ENCODE measurements around the gene FAM168B. TPM values are rescaled to one million over a fixed set of nuclear protein-coding genes. Genes with fewer than 3 reads are reported as not detected.
A peak's percentile ranks its signal among the peaks of the same experiment; 100 is the strongest.

Gene FAM168B
- polyA plus RNA-seq, 1 of the 3 experiments (the other 2 are of a cell fraction), result 72.7 TPM

- peak overlapping the region; percentile 67 for H3K4me2 ChIP-seq
- no peaks in the 10 kb centered on the region for H4K20me1 ChIP-seq (ENCODE audit: insufficient read depth)
- H3K79me2 ChIP-seq (ENCODE audit: insufficient read depth), result no peaks in the 10 kb centered on the region
- POLR2A ChIA-PET, result no interaction called here
- H3K4me1 ChIP-seq (ENCODE audit: control insufficient read depth in 1 of 2, insufficient read depth in 2 of 2, low read depth in 1 of 2, low read length in 1 of 2), result peaks cover 0 to 41% of the 10 kb centered on the region in 2 experiments; a peak in 2 of 4 replicates
- H3K27ac ChIP-seq (ENCODE audit: low read depth in 2 of 2, low read length in 1 of 2), result no peak overlapping the region; a peak in 1 of 4 replicates
- peak; percentile 82 for DNase-seq
- H3K9me2 ChIP-seq, result no peaks in the 10 kb centered on the region
- H3K4me3 ChIP-seq (ENCODE audit: low read depth in 2 of 2, low read length in 1 of 2), result peak overlapping the region; percentile 32 to 49; a peak in 3 of 4 replicates
- no peak overlapping the region for H3K9ac ChIP-seq
- WGBS (ENCODE audit: low lambda C conversion rate), result 38% methylated on average over 27 of the region's 65 CpGs
- no peaks in the 10 kb centered on the region for H3K9me3 ChIP-seq
- H3K36me3 ChIP-seq (replicated peaks in 1 of 2; ENCODE audit: control insufficient read depth in 1 of 2, insufficient read depth in 2 of 2, low read length in 1 of 2), result no peaks in the 10 kb centered on the region
- H3F3A ChIP-seq (replicated peaks; ENCODE audit: insufficient read depth), result no peaks in the 10 kb centered on the region
- TF ChIP-seq POLR2AphosphoS5 (IDR thresholded peaks at IDR 0.05; ENCODE audit: low read depth, low read length), result no peak
- 0 out of 2 replicates have a peak, but pooled peaks have one; percentile 29 for TF ChIP-seq MXI1 (IDR thresholded peaks at IDR 0.05; ENCODE audit: low read depth, low read length)
- peak overlapping the region; percentile 51; the same call in 1 of the 2 replicates for H2AFZ ChIP-seq (ENCODE audit: low read depth)
- CTCF ChIA-PET, result interaction anchor here (0.9 to 1.2 kb wide), 2 partner anchors 40 to 71 kb away, joined by 4 to 5 read pairs; no protein-coding TSS in a partner anchor
- no peaks in the 10 kb centered on the region for H3K27me3 ChIP-seq (ENCODE audit: insufficient read depth)
Observed at GRCh38 chr2:131035112-131035825, 58.0 kb downstream of the FAM168B start.

- Histone ChIP-seq H3K27me3 (ENCODE audit: insufficient read depth) (no peaks in the 10 kb centered on the region), H3K9ac (no peak overlapping the region), H4K20me1 (ENCODE audit: insufficient read depth) (no peaks in the 10 kb centered on the region), H2AFZ (ENCODE audit: low read depth) (no peak overlapping the region), H3K36me3 (replicated peaks in 1 of 2; ENCODE audit: control insufficient read depth in 1 of 2, insufficient read depth in 2 of 2, low read length in 1 of 2) (no peaks in the 10 kb centered on the region), H3K4me3 (ENCODE audit: low read depth in 2 of 2, low read length in 1 of 2) (peak overlapping the region in 1 of 2 experiments; percentile 49; a peak in 2 of 4 replicates), H3K4me1 (ENCODE audit: control insufficient read depth in 1 of 2, insufficient read depth in 2 of 2, low read depth in 1 of 2, low read length in 1 of 2) (peaks cover 0 to 46% of the 10 kb centered on the region in 2 experiments; a peak in 2 of 4 replicates), H3K4me2 (peak overlapping the region; percentile 74), H3K27ac (ENCODE audit: low read depth in 2 of 2, low read length in 1 of 2) (no peak overlapping the region; a peak in 1 of 4 replicates), H3K9me3 (no peaks in the 10 kb centered on the region), H3F3A (replicated peaks; ENCODE audit: insufficient read depth) (no peaks in the 10 kb centered on the region), H3K79me2 (ENCODE audit: insufficient read depth) (no peaks in the 10 kb centered on the region), H3K9me2 (no peaks in the 10 kb centered on the region)
- 19% methylated on average over 18 of the region's 61 CpGs for WGBS (ENCODE audit: low lambda C conversion rate)
- ChIA-PET CTCF (interaction anchor here (0.6 to 1.0 kb wide), 3 partner anchors 11 to 1927 kb away, joined by 3 read pairs; no protein-coding TSS in a partner anchor), POLR2A (no interaction called here)
- DNase-seq, result peak; percentile 89
- TF ChIP-seq, protein P1, sequence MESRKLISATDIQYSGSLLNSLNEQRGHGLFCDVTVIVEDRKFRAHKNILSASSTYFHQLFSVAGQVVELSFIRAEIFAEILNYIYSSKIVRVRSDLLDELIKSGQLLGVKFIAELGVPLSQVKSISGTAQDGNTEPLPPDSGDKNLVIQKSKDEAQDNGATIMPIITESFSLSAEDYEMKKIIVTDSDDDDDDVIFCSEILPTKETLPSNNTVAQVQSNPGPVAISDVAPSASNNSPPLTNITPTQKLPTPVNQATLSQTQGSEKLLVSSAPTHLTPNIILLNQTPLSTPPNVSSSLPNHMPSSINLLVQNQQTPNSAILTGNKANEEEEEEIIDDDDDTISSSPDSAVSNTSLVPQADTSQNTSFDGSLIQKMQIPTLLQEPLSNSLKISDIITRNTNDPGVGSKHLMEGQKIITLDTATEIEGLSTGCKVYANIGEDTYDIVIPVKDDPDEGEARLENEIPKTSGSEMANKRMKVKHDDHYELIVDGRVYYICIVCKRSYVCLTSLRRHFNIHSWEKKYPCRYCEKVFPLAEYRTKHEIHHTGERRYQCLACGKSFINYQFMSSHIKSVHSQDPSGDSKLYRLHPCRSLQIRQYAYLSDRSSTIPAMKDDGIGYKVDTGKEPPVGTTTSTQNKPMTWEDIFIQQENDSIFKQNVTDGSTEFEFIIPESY (IDR thresholded peaks at IDR 0.05; ENCODE audit: borderline replicate concordance, low read depth), result no peak
- TF ChIP-seq EP300 (IDR thresholded peaks at IDR 0.05; ENCODE audit: borderline replicate concordance in 1 of 2, low read depth in 1 of 2, low read length in 1 of 2), result no peak
- peak; percentile 30; the same call in 1 of the 2 replicates for TF ChIP-seq MXI1 (IDR thresholded peaks at IDR 0.05; ENCODE audit: low read depth, low read length)
Observed at GRCh38 chr2:131034122-131035051, 58.9 kb downstream of the FAM168B start.

Measured in SK-N-SH (cell line).